AG08395 (cell line): ENCODE results near the gene SAP30.

Experiments used
- DNase-seq: peaks from one replicate; pipeline ENCODE4 v3.0.0; 2012; ENCODE audit warnings: mixed read lengths, low spot score

The SAP30 gene

GRCh38 chr4:173415092-173415491, 44.3 kb downstream of the SAP30 start:
- DNase-seq, result no peak

GRCh38 chr4:173415885-173416653, 45.3 kb downstream of the SAP30 start:
- no peak for DNase-seq

- no peak for DNase-seq
These were observed 47.1 kb downstream of the SAP30 start for GRCh38 chr4:173417833-173418232.

GRCh38 chr4:173418639-173419038, 47.9 kb downstream of the SAP30 start:
- no peak for DNase-seq

- peak; percentile 33 for DNase-seq
These were observed 49.6 kb downstream of the SAP30 start for GRCh38 chr4:173420324-173420752.

- no peak for DNase-seq
These were observed 50.0 kb downstream of the SAP30 start for GRCh38 chr4:173420801-173421200.

- DNase-seq, result peak; percentile 74
These were observed 54.4 kb downstream of the SAP30 start for GRCh38 chr4:173424899-173425805.

GRCh38 chr4:173426064-173426463, 55.3 kb downstream of the SAP30 start:
- DNase-seq, result no peak
